ENCODE measurements around the gene MLLT1.

The MLLT1 gene

DNA sequence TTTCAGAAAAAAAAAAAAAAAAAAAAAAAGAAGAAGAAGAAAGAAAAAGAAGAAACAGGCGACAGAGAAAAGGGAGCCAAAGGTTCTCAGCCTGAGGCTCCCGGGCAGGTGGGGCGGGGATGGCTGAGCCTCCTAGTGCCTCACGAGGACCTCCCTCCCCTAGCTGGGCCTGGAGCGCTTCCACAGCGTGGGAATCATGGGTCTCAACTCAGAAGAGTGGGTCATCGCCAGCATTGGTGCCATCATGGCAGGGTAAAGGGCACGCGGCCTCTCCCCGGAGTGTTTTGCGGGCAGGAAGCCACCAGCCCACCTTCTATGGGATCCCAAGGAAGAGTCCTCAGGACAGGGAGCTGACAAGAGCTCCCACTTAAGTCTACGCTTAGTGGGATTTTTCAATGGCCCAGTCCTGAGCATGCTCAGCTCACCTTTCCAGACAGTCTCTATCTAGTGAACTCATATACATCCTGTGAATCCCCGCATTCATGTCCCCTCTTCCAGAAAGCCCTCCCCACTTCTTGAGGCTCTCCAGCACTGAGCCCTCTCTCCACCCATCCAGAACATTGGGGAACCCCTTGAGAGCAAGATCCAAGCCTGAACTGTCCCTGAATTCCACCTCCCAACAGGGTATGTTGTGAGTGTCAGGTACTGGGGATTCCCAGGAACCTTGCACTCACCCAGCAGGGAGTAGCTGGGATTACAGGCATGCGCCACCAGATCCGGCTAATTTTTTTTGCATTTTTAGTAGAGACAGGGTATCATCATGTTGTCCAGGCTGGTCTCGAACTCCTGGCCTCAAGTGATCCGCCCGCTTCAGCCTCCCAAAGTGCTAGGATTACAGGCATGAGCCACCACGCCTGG, 74.7 kb downstream of the MLLT1 start:
- DNase-seq = no peak

DNA sequence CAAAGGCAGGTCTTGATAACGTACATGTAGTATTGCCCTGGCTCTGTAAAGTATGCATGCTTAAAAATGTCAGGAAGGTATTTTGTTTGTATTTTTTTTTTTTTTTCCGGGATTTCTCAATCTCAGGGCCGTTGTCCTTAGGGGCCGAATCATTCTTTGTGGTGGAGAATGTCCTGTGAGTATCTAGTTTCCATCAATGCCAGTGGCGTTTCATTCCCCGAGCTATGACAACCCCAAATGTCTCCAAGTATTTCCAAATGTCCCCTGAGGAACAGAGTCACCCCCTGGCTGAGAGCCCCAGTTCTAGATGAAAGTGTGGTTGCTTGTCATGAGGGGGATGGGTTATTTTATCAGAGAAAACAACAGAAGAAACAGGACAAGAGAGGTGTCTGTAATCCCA, 75.6 kb downstream of the MLLT1 start:
- no peak for DNase-seq

DNA sequence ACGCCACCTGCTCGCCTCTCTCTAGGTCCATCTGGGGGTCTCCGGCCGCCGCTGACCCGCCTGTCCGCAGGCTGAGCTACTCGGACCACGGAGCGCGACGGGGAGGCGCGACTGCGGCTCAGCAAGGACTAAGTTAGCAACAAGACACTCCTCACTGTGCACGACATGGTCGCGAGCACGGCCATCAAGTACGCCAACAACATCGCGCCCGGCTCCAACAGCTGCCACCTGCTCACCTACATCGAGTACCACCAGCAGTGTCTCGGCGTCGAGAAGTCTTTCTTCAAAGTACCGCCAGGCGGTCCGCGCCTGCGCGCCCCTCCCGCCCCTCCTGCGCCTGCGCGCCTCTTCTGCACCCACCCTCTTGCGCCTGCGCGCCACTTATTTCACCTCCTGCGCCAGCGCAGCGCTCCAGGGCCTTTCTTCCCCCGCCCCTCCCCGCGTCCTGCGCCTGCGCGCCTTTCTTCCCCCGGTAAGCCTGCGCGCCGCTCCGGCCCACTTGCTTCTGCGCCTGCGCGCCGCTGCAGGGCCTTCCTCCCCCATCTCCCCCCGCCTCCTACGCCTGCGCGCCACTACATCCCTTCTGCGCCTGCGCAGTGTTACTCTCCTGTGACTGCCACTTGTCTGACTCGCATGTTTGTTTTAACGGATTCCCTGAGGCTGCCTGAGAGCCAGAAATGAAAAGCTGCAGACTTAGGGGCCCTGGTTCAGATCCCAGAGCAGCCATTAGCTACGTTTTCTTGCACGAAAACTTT, 80.4 kb downstream of the MLLT1 start:
- DNase-seq = peak; percentile 98 to 99

DNA sequence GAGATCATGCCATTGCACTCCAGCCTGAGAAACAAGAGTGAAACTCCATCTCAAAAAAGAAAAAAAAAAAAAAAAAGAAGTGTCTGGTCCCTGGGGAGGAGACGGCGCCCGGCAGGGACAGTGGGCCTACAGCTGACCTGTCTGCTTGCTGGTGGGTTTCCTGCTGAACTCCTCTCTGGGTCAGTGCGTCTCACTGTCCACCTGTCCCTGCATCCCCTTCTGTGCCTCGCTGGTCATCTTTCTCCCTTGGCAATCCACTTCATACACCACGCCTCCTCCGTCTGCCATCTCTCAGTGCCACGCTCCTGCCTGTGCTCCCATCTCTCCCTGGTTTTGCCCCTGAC, 80.9 kb downstream of the MLLT1 start:
- peak in 1 of 2 donors; percentile 4 for DNase-seq

DNA sequence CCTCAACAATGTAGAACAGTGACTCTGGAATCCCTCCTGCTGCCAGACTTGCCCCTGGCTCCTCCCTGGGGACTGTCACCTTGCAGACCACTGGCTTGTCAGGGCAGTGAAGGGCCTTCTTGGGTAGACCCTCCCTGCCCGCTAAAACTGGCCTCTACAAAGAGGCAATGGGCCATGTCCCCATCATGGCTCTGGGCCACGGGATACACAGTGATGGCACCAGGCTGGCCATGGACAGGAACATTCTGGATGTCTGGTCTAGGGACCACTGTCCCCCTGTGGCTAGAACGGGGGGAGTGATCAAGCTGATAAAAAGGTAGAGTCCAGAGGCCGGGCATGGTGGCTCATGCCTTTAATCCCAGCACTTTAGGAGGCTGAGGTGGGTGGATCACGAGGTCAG, 83.4 kb downstream of the MLLT1 start:
- DNase-seq = no peak

DNA sequence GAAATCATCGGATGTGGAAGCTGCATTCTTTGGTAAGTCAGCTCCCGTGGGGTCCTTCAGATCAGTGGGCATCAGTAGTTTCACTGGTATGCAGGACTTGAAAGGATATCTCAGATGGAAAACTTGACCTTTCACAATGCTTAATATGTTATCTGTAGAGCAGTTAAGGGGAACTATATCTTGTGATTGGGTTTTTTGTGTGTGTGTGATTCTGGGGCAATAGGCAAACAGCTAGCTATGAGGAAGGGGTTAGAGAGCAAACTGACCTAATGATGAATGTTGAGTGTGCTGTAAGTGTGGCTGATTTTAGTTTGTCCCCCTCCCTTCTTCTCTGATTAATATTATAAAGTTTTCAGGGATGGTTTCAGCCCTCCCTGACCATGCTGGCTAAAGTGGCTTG, 91.0 kb downstream of the MLLT1 start:
- no peak for DNase-seq

DNA sequence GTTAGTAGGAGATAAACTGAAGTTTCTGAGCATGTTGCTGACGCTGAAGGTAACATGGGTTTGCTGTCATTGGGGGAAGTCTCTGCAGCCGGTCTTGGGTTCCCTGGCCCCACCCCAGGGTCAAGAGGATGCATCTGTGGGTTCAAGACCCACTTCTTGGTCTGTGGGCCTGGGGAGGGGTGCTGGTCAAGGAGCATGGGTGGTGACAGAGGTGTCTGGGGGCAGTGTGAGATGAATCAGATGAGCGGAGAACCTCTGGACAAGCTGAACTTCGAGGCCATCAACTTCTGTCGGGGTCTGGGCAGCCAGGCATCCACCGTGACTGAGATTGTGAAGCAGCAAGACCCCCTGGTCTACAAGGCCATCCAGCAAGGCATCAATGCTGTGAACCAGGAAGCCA, 92.4 kb downstream of the MLLT1 start:
- DNase-seq = no peak

DNA sequence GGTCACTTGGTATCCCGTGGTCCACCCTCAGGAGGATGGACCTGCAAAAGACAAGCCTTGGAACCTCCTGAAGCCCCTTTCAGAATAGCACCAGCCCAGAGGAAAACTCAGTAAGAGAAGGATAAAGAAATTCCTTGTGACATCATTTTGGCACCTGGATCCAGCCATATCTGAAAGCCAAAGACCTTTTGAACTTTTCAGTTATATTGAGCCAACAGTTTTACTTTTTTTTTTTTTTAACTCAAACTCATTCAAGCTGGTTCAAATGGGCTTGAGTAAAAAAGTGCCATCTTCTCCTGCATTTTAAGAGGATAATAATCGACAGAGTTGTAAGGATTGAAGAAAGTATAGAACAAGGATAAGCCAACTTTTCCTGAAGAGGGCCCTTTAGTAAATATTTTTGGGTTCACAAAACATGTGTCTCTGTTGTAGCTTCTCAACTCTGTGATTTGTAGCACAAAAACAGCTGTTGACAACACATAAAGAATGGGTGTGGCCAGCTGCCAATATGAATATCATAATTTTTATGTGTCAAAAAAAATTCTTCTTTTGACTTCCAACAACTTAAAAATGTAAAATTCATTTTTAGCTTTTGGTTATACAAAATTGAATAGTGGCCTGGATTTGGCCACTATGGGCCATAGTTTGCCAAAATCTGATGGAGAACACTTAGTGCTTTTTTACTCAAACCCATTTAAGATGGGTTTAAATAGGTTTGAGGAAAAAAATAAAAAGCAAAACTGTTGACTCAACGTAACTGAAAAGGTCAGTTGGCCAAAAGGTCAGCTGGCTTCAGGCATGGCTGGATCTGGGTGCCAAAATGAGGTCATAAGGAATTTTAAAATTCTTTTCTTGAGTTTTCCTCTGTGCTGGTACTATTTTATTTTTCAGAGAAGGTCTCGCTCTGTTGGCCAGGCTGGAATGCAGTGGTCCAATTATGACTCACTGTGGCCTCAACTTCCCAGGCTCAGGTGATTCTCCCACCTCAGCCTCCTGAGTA, 93.6 kb downstream of the MLLT1 start:
- no peak for DNase-seq

DNA sequence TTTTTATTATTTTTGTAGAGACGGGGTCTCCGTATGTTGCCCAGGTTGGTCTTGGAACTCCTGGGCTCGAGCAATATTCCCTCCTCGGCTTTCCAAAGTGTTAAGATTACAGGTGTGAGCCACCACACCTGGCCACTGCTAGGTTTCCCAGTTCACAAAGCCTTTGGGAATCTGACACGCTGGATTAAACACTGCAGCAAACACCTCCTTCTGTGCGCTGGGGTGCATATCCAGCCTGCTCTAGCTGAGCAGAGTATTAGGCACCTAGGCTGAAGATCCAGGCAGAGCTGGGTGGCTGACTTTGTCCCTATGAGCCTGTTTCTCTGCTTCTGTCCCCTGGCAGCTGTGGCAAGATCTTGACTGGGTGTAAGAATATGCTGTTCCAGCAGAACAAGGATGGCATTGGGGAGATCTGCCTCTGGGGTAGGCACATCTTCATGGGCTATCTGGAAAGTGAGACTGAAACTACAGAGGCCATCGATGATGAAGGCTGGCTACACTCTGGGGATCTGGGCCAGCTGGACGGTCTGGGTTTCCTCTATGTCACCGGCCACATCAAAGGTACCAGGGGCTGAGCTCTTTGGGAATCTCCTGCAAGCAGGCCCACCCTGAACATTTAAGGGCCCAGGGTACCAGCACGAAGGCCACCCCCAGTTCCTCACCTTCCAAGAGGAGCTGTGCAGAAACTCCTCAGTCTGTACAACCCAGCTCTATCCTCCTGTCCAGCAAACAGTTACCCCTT, 94.5 kb downstream of the MLLT1 start:
- no peak for DNase-seq

DNA sequence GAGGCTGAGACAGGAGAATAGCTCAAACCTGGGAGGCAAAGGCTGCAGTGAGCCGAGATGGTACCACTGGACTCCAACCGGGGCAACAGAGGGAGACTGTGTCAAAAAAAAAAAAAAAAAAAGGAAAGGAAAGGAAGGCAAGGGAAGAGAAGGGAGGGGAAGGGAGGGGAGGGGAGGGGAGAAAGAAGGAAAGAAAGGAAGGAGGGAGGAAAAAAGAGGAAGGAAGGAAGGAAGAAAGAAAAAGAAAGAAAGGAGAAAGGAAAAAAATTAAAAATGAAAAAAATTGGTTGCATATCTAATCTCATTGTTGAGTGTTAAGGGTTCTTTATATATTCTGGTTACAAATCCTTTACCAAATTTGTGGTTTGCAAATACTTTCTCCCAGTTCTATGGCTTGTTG, 98.7 kb downstream of the MLLT1 start:
- DNase-seq = no peak

DNA sequence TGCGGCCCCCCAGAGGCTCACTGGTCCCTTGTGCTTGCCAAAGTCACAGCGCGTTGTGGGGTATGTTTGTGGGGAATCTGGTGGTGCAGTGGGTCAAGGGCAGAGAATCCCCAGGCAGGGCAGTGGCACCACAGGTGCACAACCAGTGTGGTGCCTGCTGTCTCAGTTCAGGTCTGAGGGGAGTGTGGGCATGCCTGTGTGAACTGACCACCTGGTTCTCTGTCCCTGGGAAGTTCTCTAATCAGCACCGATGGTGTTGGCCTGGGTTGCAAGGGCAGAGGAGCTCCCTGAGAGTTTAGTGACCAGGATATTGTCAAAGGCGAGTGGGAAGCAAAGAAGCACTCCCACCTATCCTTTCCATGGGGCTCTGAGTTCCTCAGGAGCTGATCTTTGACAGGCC, 106.6 kb downstream of the MLLT1 start:
- no peak for DNase-seq

DNA sequence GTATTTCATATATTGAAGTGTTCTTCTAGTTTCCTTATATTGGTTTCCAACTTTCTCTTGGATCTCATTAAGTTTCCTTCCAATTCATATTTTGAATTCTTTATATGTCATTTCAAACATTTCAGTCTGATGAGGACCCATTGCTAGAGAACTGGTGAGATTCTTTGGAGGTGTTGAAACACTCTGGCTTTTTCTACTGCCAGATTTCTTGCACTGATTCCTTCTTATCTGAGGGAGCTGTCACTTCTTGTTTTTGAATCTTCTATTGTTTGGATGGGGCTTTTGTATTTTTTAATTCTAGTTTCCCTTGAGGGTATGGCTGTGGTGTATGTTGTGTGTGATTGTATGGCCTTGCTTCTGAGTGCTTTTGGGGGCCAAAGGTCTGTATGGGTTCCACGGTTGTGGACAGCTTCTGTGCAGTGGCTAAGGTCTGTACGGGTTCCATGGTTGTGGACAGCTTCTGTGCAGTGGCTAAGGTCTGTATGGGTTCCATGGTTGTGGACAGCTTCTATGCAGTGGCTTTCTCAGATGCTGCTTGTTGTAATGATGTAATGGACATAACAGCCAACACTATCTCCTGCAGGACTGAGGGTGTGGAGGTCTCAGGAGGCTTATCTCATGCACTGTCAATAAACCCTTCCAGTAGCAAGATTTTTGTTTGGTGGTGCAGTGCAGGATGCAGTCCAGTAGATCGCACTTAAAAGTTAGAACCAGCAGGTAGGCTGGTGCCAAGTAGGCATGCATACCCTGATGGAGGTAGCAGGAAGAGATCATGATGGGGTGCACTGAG, 107.5 kb downstream of the MLLT1 start:
- DNase-seq = no peak

DNA sequence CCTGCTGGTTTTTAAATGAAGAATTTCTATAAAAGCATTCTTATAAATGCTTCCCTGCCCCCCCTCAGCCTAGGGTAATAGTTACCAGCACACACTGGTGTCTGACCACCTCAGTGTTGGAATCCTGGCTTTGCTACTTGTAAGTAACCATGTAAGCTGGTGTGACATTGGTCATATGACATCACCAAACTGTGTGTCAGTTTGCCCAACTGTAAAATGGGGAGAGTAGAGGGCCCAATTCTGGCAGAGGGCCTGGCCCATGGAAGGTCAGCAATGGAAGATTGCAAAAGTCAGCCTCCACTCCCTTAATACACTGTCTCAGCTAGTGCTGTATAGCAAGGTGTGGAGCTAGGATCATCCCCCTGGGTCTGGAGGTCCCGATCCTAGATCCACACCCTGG, 112.7 kb downstream of the MLLT1 start:
- no peak for DNase-seq

DNA sequence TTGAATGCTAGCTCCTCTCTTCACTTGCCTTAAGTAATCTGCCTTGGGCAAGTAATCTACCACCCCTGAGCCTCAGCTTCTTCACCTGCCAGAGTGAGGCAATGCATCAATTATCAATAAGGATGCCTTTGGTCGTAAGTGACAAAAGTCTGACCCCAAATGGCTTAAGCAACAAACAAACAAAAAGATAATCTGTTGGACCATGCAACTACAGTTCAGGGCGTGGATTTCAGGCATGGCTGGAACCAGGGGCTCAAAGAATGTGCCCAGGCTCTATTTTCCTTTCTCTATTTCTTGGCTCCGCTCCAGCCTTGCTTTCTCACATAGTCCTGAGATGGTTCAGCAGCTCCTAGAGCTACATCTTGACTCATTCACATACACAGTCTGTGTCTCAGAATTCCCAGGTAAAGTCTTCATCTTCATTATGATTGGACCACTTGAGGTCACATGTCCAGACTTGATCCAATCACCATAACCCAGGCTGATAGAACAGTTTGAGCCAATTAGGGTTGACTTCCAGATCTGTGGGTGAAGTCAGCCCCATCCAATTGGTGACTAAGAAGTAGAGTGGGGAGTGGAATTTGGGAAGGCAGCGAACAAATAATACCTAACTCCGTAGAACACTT, 114.8 kb downstream of the MLLT1 start:
- DNase-seq = no peak

DNA sequence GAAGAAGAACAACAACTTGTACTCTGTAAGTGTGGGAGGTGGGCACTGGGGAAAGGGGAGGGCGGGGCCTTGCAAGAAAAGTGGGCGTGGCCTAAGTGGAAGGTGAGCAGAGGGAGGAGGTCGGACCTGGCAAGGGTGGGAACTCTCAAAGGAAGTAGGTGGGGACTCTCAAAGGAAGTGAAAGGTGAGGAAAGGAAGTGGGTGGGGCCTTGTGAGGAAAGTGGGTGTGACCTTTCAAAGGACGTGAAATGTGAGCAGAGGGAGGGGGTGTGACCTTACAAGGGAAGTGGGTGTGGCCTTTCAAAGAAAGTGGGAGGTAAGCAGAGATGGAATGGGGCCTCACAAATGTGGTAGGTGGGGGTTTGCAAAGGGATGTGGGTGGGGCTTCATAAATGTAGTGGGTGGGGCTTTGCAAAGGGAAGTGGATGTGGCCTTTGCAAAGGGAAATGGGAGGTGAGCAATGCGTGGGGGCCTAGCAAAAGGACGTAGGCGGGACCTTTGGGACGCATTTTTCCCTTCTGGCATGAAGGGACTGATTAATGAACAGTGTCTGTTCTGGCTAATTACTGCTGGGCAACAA, 118.4 kb downstream of the MLLT1 start:
- peak in 1 of 2 donors; percentile 17 for DNase-seq

Data from stimulated activated CD4-positive, alpha-beta T cell treated with anti-CD3 and anti-CD28 coated beads, Interleukin-2, amount 100 ng/mL, for 48 hours (primary cell).